ENCODE data around the gene CCDC77.

Gene CCDC77

GRCh38 chr12:460261-461230, 59.1 kb downstream of the CCDC77 start:
- DNase-seq (ENCODE audit: low read depth), result no peak
- H3K4me3 ChIP-seq (ENCODE audit: low read length), result peak overlapping the region; percentile 36
- TF ChIP-seq CTCF (conservative IDR thresholded peaks at IDR 0.05; ENCODE audit: low read length), result no peak

- H3K4me3 ChIP-seq (ENCODE audit: low read length), result no peak overlapping the region
- DNase-seq (ENCODE audit: low read depth), result no peak
- TF ChIP-seq CTCF (conservative IDR thresholded peaks at IDR 0.05; ENCODE audit: low read length), result no peak
Measured at GRCh38 chr12:461425-461824, 60.0 kb downstream of the CCDC77 start.

- no peak for TF ChIP-seq CTCF (conservative IDR thresholded peaks at IDR 0.05; ENCODE audit: low read length)
- no peak for DNase-seq (ENCODE audit: low read depth)
- no peak overlapping the region for H3K4me3 ChIP-seq (ENCODE audit: low read length)
Measured at GRCh38 chr12:462936-463705, 61.7 kb downstream of the CCDC77 start.

- no peak for TF ChIP-seq CTCF (conservative IDR thresholded peaks at IDR 0.05; ENCODE audit: low read length)
- no peak overlapping the region for H3K4me3 ChIP-seq (ENCODE audit: low read length)
- no peak for DNase-seq (ENCODE audit: low read depth)
Measured at GRCh38 chr12:464484-465267, 63.2 kb downstream of the CCDC77 start.

GRCh38 chr12:466039-466438, 64.6 kb downstream of the CCDC77 start:
- DNase-seq (ENCODE audit: low read depth), result no peak
- no peak for TF ChIP-seq CTCF (conservative IDR thresholded peaks at IDR 0.05; ENCODE audit: low read length)
- H3K4me3 ChIP-seq (ENCODE audit: low read length), result no peak overlapping the region

- no peak for DNase-seq (ENCODE audit: low read depth)
- no peak overlapping the region for H3K4me3 ChIP-seq (ENCODE audit: low read length)
- no peak for TF ChIP-seq CTCF (conservative IDR thresholded peaks at IDR 0.05; ENCODE audit: low read length)
Measured at GRCh38 chr12:466762-467161, 65.3 kb downstream of the CCDC77 start.
